ENCODE measurements around the gene HIF1A. TPM values are rescaled to one million over a fixed set of nuclear protein-coding genes. Genes with fewer than 3 reads are reported as not detected.

The HIF1A gene
- total and polyA plus RNA-seq, 2 donors (not counting 1 experiment from before 2014, with no cell fraction given) = 44.2 to 261 TPM

GRCh38 chr14:61646366-61647116, 48.8 kb upstream of the HIF1A start:
- Mint-ChIP-seq H3K4me3 (no peak overlapping the region), H3K9me3 (ENCODE audit: insufficient read depth) (no peaks in the 10 kb centered on the region), H3K27ac (no peak overlapping the region), H3K4me1 (peaks cover 35% of the 10 kb centered on the region), H3K27me3 (no peaks in the 10 kb centered on the region)
- no peaks in the 10 kb centered on the region for H3K36me3 ChIP-seq (replicated peaks in 1 of 2; ENCODE audit: control extremely low read depth in 1 of 2, control insufficient read depth in 1 of 2, extremely low read depth in 1 of 2, insufficient read depth in 2 of 2, low read length in 1 of 2)
- no peaks in the 10 kb centered on the region for H3K79me2 ChIP-seq (ENCODE audit: control insufficient read depth, insufficient read depth, low read length)
- no peak for TF ChIP-seq CTCF (IDR thresholded peaks at IDR 0.05)
- TF ChIP-seq EZH2 (IDR thresholded peaks at IDR 0.05; ENCODE audit: borderline replicate concordance, insufficient read depth, low read depth, low read length, poor library complexity, severe bottlenecking) = no peak
- no peaks in the 10 kb centered on the region for H4K20me1 ChIP-seq (ENCODE audit: control insufficient read depth, insufficient read depth, low read length, poor library complexity, severe bottlenecking)
- H3K27ac ChIP-seq (ENCODE audit: low read length in 2 of 2) = no peak overlapping the region
- DNase-seq (no peak), ATAC-seq (ENCODE audit: low read depth) (no peak)
- intact Hi-C loops (cut with micrococcal nuclease) = no loop called here
- POLR2A ChIA-PET = no interaction called here
- H2AFZ ChIP-seq (ENCODE audit: insufficient read depth, low read depth, low read length, poor library complexity, severe bottlenecking) = no peak overlapping the region
- H3K4me3 ChIP-seq (ENCODE audit: control extremely low read depth in 1 of 5, extremely low read depth in 1 of 5, insufficient read depth in 1 of 5, low read depth in 2 of 5, low read length in 4 of 5) = no peak overlapping the region
- H3K4me2 ChIP-seq (replicated peaks; ENCODE audit: low read depth, low read length, poor library complexity, severe bottlenecking) = no peak overlapping the region
- peaks cover 30 to 31% of the 10 kb centered on the region in 2 donors for H3K4me1 ChIP-seq (ENCODE audit: control insufficient read depth in 2 of 2, insufficient read depth in 2 of 2, low read length in 2 of 2)
- H3K9ac ChIP-seq (ENCODE audit: low read length) = no peak overlapping the region
- H3K9me3 ChIP-seq (ENCODE audit: control extremely low read depth in 1 of 3, control insufficient read depth in 2 of 3, insufficient read depth in 1 of 3, low read length in 2 of 3) = no peaks in the 10 kb centered on the region
- 100% methylated on average over 1 of the region's 5 CpGs for WGBS (ENCODE audit: insufficient coverage)
- CTCF ChIA-PET = no interaction called here
- H3K27me3 ChIP-seq (replicated peaks in 1 of 4; ENCODE audit: control extremely low read depth in 1 of 4, control insufficient read depth in 3 of 4, insufficient read depth in 4 of 4, low read length in 3 of 4) = no peaks in the 10 kb centered on the region

- Histone ChIP-seq H3K9ac (ENCODE audit: low read length) (no peak overlapping the region), H4K20me1 (ENCODE audit: control insufficient read depth, insufficient read depth, low read length, poor library complexity, severe bottlenecking) (no peaks in the 10 kb centered on the region), H3K4me3 (ENCODE audit: control extremely low read depth in 1 of 5, extremely low read depth in 1 of 5, insufficient read depth in 1 of 5, low read depth in 2 of 5, low read length in 4 of 5) (no peak overlapping the region), H3K4me2 (replicated peaks; ENCODE audit: low read depth, low read length, poor library complexity, severe bottlenecking) (no peak overlapping the region), H3K79me2 (ENCODE audit: control insufficient read depth, insufficient read depth, low read length) (no peaks in the 10 kb centered on the region), H3K4me1 (ENCODE audit: control insufficient read depth in 2 of 2, insufficient read depth in 2 of 2, low read length in 2 of 2) (peaks cover 23 to 24% of the 10 kb centered on the region in 2 donors), H2AFZ (ENCODE audit: insufficient read depth, low read depth, low read length, poor library complexity, severe bottlenecking) (no peak overlapping the region), H3K9me3 (ENCODE audit: control extremely low read depth in 1 of 3, control insufficient read depth in 2 of 3, insufficient read depth in 1 of 3, low read length in 2 of 3) (no peaks in the 10 kb centered on the region), H3K36me3 (replicated peaks in 1 of 2; ENCODE audit: control extremely low read depth in 1 of 2, control insufficient read depth in 1 of 2, extremely low read depth in 1 of 2, insufficient read depth in 2 of 2, low read length in 1 of 2) (no peaks in the 10 kb centered on the region), H3K27ac (ENCODE audit: low read length in 2 of 2) (no peak overlapping the region), H3K27me3 (replicated peaks in 1 of 4; ENCODE audit: control extremely low read depth in 1 of 4, control insufficient read depth in 3 of 4, insufficient read depth in 4 of 4, low read length in 3 of 4) (no peaks in the 10 kb centered on the region)
- Mint-ChIP-seq H3K27ac (no peak overlapping the region), H3K9me3 (ENCODE audit: insufficient read depth) (no peaks in the 10 kb centered on the region), H3K4me3 (no peak overlapping the region), H3K4me1 (peaks cover 33% of the 10 kb centered on the region), H3K27me3 (no peaks in the 10 kb centered on the region)
- no peak for ATAC-seq (ENCODE audit: low read depth)
- 100% methylated on average over 1 of the region's 5 CpGs for WGBS (ENCODE audit: insufficient coverage)
- ChIA-PET POLR2A (no interaction called here), CTCF (interaction anchor here (1.1 kb wide), 1 partner anchor 16 kb away, joined by 3 read pairs; no protein-coding TSS in a partner anchor)
- no peak for TF ChIP-seq EZH2 (IDR thresholded peaks at IDR 0.05; ENCODE audit: borderline replicate concordance, insufficient read depth, low read depth, low read length, poor library complexity, severe bottlenecking)
- TF ChIP-seq CTCF (IDR thresholded peaks at IDR 0.05) = no peak
- intact Hi-C loops (cut with micrococcal nuclease) = no loop called here
- no peak for DNase-seq
Measured at GRCh38 chr14:61647704-61648103, 47.6 kb upstream of the HIF1A start.

All from B cell (primary cell).